Breast epithelium (tissue), 3 donors: ENCODE data around the gene ZMAT5.

Source experiments
- POLR2AphosphoS5 ChIP-seq, 3 donors: sonication (generic); formaldehyde crosslinking; IDR thresholded peaks; one replicate each; pipeline ENCODE4 v1.6.1; 2017; ENCODE audit warnings: antibody characterized with exemption in 3 of 3
- TF ChIP-seq, protein P1 (sequence below), 3 donors: fragments of 450-650 bp; IDR thresholded peaks; one replicate each; pipeline ENCODE4 v1.5.1; 2016 to 2017; ENCODE audit warnings: antibody characterized with exemption in 3 of 3, mild to moderate bottlenecking in 3 of 3, moderate library complexity in 3 of 3

DNA sequence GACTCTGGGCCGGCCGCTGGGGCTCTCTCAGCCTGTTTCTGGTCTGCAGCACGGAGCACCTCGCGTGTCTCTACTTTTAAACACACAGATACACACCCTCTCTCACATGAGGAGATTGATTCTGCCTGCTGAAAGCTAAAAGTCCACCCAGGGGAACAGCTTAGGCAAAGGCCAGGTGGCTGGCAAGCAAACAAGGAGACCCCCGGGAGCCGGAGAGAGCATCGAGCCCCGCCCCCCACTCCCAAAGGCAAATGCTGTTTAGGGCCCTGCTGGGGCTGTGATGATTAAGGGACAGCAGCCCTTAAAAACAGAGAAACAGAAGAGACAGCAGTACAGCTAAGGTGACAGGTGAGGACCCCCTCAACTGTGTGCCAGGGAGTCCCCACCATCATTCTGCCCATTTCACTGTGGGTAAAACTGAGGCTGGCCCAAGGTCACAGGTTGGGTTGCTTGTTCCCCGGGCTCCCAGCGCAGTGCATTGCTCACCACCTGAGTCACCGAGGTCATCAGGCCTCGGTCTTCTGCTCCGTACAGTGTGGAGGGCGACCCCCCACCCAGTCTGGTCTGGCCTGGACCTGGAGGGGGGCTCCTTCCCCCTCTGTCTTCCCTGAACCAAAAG is 40.2 kb downstream of the ZMAT5 start:
- TF ChIP-seq, protein P1, sequence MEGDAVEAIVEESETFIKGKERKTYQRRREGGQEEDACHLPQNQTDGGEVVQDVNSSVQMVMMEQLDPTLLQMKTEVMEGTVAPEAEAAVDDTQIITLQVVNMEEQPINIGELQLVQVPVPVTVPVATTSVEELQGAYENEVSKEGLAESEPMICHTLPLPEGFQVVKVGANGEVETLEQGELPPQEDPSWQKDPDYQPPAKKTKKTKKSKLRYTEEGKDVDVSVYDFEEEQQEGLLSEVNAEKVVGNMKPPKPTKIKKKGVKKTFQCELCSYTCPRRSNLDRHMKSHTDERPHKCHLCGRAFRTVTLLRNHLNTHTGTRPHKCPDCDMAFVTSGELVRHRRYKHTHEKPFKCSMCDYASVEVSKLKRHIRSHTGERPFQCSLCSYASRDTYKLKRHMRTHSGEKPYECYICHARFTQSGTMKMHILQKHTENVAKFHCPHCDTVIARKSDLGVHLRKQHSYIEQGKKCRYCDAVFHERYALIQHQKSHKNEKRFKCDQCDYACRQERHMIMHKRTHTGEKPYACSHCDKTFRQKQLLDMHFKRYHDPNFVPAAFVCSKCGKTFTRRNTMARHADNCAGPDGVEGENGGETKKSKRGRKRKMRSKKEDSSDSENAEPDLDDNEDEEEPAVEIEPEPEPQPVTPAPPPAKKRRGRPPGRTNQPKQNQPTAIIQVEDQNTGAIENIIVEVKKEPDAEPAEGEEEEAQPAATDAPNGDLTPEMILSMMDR (IDR thresholded peaks at IDR 0.05) = no peak
- TF ChIP-seq POLR2AphosphoS5 (IDR thresholded peaks at IDR 0.05) = no peak
